Measurements from ENCODE around the gene NECAB3.

DNA sequence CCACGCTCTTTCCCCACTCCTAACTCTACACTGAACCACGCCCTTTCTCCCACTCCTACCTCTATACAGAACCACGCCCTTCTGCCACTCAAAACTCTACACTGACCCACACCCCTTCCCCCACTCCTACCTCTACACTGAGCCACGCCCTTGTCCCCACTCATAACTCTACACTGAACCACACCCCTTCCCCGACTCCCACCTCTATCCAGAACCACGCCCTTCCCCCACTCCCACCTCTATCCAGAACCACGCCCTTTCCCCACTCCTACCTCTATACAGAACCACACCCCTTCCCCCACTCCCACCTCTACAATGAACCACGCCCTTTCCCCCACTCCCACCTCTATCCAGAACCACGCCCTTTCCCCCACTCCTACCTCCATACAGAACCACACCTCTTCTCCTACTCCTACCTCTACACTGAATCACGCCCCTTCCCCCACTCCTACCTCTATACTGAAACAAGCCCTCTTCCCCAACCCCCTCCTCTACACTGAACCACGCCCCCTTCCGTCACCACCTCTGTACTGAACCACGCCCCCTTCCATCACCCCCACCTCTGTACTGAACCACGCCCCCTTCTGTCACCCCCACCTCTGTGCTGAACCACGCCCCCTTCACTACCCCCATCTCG is 35.8 kb upstream of the NECAB3 start:
- TF ChIP-seq, protein P1, sequence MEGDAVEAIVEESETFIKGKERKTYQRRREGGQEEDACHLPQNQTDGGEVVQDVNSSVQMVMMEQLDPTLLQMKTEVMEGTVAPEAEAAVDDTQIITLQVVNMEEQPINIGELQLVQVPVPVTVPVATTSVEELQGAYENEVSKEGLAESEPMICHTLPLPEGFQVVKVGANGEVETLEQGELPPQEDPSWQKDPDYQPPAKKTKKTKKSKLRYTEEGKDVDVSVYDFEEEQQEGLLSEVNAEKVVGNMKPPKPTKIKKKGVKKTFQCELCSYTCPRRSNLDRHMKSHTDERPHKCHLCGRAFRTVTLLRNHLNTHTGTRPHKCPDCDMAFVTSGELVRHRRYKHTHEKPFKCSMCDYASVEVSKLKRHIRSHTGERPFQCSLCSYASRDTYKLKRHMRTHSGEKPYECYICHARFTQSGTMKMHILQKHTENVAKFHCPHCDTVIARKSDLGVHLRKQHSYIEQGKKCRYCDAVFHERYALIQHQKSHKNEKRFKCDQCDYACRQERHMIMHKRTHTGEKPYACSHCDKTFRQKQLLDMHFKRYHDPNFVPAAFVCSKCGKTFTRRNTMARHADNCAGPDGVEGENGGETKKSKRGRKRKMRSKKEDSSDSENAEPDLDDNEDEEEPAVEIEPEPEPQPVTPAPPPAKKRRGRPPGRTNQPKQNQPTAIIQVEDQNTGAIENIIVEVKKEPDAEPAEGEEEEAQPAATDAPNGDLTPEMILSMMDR (IDR thresholded peaks at IDR 0.05; ENCODE audit: insufficient read depth, low read length, poor library complexity, severe bottlenecking) = no peak
- TF ChIP-seq EZH2phosphoT487 (conservative IDR thresholded peaks at IDR 0.05; ENCODE audit: low read length) = no peak
